KMS-11 (cell line): ENCODE results near the gene MAP2K4.

Experiments
- H2AFZ ChIP-seq: fragments of 200-600 bp; sonication (generic); 2 replicates; pipeline ENCODE4 v1.6.1; 2016; ENCODE audit warnings: antibody characterized with exemption, mixed run types, low read depth
- H3K27ac ChIP-seq: fragments of 200-600 bp; sonication (generic); 2 replicates; pipeline ENCODE4 v1.6.1; 2016; ENCODE audit warnings: mild to moderate bottlenecking, mixed run types
- H3K27me3 ChIP-seq: fragments of 200-600 bp; sonication (generic); 2 replicates; pipeline ENCODE4 v1.6.1; 2017; ENCODE audit warnings: mild to moderate bottlenecking, low read depth, mixed run types, moderate library complexity; ENCODE audit not compliant: insufficient read depth
- H3K36me3 ChIP-seq: fragments of 200-600 bp; sonication (generic); 2 replicates; pipeline ENCODE4 v1.6.1; 2017; ENCODE audit warnings: mild to moderate bottlenecking, mixed run types; ENCODE audit not compliant: insufficient read depth
- H3K4me1 ChIP-seq: fragments of 200-600 bp; sonication (generic); 2 replicates; pipeline ENCODE4 v1.6.1; 2016; ENCODE audit warnings: mild to moderate bottlenecking, low read depth, mixed run types; ENCODE audit not compliant: poor library complexity, severe bottlenecking
- H3K4me2 ChIP-seq: fragments of 200-600 bp; sonication (generic); 2 replicates; pipeline ENCODE4 v1.7.0; 2016; ENCODE audit warnings: mild to moderate bottlenecking, mixed run types
- H3K4me3 ChIP-seq: fragments of 200-600 bp; sonication (generic); IDR thresholded peaks from 2 replicates; pipeline ENCODE4 v1.6.1; 2017; ENCODE audit warnings: low read depth, low read length, mixed read lengths; ENCODE audit not compliant: insufficient read depth
- H3K79me2 ChIP-seq: fragments of 200-600 bp; sonication (generic); 2 replicates; pipeline ENCODE4 v1.6.1; 2016; ENCODE audit warnings: low read depth, mixed run types; ENCODE audit not compliant: insufficient read depth
- H3K9ac ChIP-seq: fragments of 200-600 bp; sonication (generic); 2 replicates; pipeline ENCODE4 v1.6.1; 2016; ENCODE audit warnings: mild to moderate bottlenecking, mixed run types
- H4K20me1 ChIP-seq: fragments of 200-600 bp; sonication (generic); 2 replicates; pipeline ENCODE4 v1.6.1; 2016; ENCODE audit warnings: mild to moderate bottlenecking, mixed run types; ENCODE audit not compliant: insufficient read depth
- TF ChIP-seq, protein P1 (sequence below): fragments of 200-600 bp; sonication (generic); conservative IDR thresholded peaks from 2 replicates; pipeline ENCODE4 v1.6.1; 2017; ENCODE audit warnings: low read depth, mild to moderate bottlenecking, antibody characterized with exemption, low read length, moderate library complexity, mixed read lengths

The MAP2K4 gene

DNA sequence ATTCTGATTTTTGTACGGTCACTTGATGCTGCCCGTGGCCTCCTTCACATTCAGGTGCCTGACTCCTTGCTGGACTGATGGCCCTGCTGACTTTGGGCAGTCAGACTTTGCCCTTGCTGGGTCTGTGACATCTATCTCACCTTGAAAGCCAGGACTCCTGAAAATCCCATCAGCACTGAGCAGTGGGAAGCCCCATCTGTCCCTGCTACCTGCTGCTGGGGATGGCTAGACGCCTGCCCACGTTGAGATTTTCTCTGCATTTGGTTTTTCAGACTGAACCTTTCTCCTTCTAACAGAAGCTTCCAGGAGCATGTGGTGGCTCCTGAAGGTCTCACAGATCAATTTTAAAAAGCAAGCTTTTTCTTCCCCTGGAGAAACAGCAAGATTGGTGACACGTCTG, 13.2 kb upstream of the MAP2K4 start:
- Histone ChIP-seq H3K36me3 (no peaks in the 10 kb centered on the region), H3K4me3 (no peak overlapping the region), H3K9ac (no peak overlapping the region), H3K79me2 (no peaks in the 10 kb centered on the region), H3K4me2 (no peak overlapping the region), H3K4me1 (no peaks in the 10 kb centered on the region), H4K20me1 (no peaks in the 10 kb centered on the region), H3K27me3 (no peaks in the 10 kb centered on the region), H3K27ac (no peak overlapping the region), H2AFZ (no peak overlapping the region)
- TF ChIP-seq, protein P1, sequence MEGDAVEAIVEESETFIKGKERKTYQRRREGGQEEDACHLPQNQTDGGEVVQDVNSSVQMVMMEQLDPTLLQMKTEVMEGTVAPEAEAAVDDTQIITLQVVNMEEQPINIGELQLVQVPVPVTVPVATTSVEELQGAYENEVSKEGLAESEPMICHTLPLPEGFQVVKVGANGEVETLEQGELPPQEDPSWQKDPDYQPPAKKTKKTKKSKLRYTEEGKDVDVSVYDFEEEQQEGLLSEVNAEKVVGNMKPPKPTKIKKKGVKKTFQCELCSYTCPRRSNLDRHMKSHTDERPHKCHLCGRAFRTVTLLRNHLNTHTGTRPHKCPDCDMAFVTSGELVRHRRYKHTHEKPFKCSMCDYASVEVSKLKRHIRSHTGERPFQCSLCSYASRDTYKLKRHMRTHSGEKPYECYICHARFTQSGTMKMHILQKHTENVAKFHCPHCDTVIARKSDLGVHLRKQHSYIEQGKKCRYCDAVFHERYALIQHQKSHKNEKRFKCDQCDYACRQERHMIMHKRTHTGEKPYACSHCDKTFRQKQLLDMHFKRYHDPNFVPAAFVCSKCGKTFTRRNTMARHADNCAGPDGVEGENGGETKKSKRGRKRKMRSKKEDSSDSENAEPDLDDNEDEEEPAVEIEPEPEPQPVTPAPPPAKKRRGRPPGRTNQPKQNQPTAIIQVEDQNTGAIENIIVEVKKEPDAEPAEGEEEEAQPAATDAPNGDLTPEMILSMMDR, result no peak

DNA sequence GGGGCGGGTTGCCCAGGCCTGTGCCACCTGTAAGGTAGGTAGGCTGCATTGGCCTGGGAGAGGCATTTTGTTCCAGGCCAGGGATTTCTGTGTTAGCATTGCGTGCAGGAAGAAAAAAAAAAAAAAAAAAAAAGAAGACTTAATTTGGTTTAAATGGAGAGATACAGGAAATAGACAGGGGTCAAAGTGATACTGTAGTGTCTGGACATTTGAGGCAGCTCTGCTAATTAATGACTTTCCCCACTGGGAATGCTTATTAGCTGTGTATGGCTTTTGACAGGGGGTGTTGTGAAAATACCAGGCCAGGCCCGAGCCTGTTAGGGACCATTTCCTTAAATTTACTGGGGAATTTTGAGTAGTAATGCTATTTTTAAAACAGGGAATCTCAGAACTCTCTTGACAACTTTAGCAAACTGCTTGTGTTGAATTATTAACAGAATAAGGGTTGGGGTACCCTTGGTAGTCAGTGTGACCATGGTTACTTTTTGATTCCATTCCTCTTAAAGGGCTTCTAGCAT, 1.0 kb downstream of the MAP2K4 start:
- Histone ChIP-seq H3K27me3 (no peaks in the 10 kb centered on the region), H3K9ac (no peak overlapping the region; the same call in 1 of the 2 replicates), H4K20me1 (no peaks in the 10 kb centered on the region), H3K79me2 (no peaks in the 10 kb centered on the region), H3K4me1 (no peaks in the 10 kb centered on the region), H3K36me3 (no peaks in the 10 kb centered on the region), H3K4me3 (no peak overlapping the region), H3K4me2 (peak overlapping the region; percentile 21; the same call in 1 of the 2 replicates), H2AFZ (no peak overlapping the region), H3K27ac (no peak overlapping the region)
- TF ChIP-seq, protein P1, result no peak

DNA sequence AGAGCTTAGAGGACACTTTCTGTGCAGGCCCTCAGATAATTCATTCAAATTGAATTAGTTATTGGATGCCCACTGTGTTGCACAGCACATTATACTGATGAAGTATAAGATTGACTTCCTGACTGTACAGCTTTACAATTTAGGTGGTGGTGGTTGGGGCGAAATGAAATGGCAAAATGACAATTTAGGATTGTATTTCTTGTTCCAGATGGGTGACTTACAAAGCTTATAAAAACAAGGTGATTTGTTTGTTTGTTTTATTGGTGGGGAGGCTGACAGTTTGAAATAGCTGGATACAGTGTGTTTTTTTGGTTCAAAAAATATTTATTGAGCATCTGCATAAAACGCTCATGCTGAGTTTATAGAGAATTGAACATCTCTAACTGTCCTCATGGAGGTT, 1.6 kb downstream of the MAP2K4 start:
- Histone ChIP-seq H3K9ac (no peak overlapping the region), H3K4me1 (no peaks in the 10 kb centered on the region), H4K20me1 (no peaks in the 10 kb centered on the region), H3K27me3 (no peaks in the 10 kb centered on the region), H2AFZ (no peak overlapping the region), H3K36me3 (no peaks in the 10 kb centered on the region), H3K4me3 (no peak overlapping the region), H3K27ac (no peak overlapping the region), H3K79me2 (no peaks in the 10 kb centered on the region), H3K4me2 (no peak overlapping the region)
- TF ChIP-seq, protein P1, result no peak

DNA sequence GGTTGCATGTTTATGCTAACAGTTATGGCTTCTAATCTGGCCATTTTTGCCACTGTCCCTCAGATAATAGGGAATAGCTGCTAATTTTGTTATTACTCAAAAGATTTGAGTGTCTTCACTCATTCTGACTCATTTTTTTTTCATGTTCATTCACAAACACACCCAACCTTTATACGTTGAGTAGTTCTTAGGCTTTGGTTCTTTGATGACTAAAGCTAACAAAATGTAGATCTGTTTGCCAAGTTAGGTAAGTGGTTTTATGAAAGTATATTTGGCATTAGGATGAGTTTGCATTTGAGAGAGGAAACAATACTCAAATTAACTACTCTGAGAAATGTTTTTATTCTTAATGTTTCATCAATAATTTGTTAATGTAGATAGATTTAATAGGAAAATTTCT, 3.6 kb downstream of the MAP2K4 start:
- Histone ChIP-seq H3K79me2 (no peaks in the 10 kb centered on the region), H3K27me3 (no peaks in the 10 kb centered on the region), H4K20me1 (no peaks in the 10 kb centered on the region), H3K4me1 (no peaks in the 10 kb centered on the region), H2AFZ (no peak overlapping the region), H3K27ac (no peak overlapping the region), H3K36me3 (no peaks in the 10 kb centered on the region), H3K4me3 (no peak overlapping the region), H3K4me2 (no peak overlapping the region), H3K9ac (no peak overlapping the region)
- TF ChIP-seq, protein P1, result no peak
